Embryonic facial prominence (tissue), 1 donor: ENCODE data around the gene NXPE2.
"Not testable (repeated sequence)": the region's sequence is repeated elsewhere in the genome, so short reads cannot be mapped to it uniquely, and the experiment has no call there.

Experiments
- DNase-seq: peaks from one replicate; pipeline ENCODE4 v3.0.0-alpha.2; 2016; ENCODE audit errors: extremely low spot score

The NXPE2 gene

DNA sequence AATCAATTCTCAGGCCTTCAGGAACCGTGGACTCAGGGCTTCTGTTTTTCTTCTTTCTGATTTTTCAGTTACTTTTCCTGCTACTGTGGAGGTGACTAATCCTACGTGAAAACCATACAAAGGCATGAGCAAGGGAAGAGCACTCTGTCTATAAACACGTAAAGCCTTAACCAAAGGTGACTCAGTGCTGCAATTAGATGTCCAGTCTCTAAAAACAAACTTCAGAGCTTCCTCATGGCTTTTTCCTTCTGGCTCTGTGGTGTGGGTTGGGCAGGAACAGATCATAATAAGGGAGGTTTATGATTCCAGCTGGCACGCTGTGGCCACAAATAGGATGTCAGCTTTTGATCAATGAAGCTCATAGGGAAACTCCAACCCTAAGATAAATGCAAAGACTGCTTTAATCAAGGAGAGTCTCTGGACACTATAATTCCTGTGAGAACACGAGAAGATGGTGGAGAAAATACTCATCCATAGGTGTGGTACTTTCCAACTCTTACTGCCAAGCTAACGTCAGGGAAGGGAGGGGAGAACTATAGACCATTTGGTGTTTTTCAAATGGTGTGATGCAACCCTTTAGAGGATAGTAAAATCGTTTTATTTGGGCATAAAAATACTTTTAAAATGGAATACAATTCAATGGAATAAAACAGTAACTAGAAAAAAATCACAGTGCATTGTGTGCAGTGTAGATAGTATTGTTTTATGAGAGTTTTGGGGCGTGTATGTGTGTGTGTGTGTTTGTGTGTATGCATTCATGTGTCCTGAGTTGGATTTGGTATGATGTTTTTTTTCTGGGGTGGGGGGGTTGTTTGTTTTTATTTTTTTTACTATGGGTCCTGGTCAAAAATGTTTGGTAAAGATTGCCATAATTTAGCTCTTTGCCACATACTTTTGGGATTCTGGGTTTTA lies at the start of gene NXPE2:
Gene NXPE2 (plus strand): TSS at position 403 of the 912 bp plus-strand sequence. CDS start 49 bp downstream, at position 452.
- DNase-seq, result no peak

DNA sequence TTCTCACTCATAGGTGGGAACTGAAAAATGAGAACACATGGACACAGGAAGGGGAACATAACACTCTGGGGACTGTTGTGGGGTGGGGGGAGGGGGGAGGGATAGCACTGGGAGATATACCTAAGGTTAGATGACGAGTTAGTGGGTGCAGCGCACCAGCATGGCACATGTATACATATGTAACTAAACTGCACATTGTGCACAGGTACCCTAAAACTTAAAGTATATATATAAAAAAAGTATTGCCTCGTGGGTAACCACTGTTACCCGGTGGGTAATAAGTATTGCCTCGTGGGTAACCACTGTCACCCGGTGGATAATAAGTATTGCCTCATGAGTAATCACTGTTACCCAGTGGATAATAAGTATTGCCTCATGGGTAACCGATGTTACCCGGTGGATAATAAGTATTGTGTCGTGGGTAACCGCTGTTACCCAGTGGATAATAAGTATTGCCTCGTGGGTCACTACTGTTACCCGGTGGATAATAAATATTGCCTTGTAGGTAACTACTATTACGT lies 46.8 kb upstream of the NXPE2 start:
- DNase-seq, result not testable (repeated sequence)

DNA sequence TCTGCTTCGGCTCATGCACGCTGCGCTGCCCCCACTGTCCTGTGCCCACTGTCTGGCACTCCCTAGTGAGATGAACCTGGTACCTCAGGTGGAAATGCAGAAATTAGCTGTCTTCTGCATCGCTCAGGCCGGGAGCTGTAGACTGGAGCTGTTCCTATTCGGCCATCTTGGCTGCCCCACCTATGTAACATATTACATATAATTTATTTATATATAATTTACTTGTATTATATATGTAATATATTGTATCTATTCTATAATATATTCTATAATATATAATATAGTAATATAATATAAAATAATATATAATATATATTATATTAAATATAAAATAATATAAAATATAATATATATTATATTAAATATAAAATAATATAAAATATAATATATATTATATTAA lies 38.9 kb upstream of the NXPE2 start:
- not testable (repeated sequence) for DNase-seq

DNA sequence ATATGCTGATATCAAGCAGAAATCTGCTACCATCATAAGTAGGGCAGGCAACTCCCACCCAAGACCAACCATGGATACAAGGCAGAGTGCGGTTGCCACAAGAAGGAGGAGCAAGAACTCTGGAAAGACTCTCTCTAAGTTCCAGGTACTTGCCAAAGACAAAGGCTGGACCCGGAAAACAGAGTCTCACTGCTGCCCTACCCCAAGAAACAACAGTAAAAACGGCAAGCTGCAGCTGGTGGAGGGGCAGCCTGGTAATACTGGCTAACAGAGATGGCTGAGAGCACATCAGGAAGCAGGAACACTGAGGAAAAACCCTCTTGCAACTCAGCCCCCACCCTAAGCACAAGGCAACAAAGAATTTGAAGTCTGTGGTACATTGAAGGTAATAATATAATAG lies 27.7 kb upstream of the NXPE2 start:
- no peak for DNase-seq

DNA sequence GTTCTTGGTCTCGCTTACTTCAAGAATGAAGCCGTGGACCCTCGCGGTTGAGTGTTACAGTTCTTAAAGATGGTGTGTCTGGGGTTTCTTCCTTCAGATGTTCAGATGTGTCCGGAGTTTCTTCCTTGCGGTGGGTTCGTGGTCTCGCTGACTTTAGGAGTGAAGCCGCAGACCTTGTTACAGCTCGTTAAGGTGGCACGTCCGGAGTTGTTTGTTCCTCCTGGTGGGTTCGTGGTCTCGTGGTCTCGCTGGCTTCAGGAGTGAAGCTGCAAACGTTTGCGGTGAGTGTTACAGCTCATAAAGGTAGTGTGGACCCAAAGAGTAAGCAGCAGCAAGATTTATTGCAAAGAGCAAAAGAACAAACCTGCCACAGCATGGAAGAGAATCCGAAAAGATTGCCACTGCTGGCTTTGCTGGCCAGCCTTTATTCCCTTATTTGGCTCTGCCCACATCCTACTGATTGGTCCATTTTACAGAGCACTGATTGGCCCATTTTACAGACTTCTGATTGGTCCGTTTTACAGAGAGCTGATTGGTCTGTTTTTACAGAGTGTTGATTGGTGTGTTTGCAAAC lies 27.1 kb upstream of the NXPE2 start:
- DNase-seq, result no peak

DNA sequence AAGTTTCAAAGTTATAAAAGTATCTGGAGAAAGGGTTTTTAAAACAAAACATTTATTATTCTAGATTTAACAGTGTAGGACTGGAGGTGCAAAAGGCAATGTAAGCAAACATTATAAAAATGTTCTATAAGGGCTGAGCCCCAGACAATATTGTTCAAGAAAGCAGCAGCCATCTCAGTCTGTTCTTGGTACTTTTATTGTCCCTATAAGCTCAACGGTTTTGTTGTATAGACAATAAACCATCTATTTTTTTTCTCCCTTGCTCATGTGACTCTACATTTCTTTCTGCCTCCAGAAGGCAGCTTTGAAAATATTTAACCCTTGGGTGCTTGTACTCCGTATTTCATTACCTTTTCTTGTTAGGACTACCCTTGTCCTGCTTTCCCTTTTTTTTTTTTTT lies 25.2 kb upstream of the NXPE2 start:
- DNase-seq, result no peak

DNA sequence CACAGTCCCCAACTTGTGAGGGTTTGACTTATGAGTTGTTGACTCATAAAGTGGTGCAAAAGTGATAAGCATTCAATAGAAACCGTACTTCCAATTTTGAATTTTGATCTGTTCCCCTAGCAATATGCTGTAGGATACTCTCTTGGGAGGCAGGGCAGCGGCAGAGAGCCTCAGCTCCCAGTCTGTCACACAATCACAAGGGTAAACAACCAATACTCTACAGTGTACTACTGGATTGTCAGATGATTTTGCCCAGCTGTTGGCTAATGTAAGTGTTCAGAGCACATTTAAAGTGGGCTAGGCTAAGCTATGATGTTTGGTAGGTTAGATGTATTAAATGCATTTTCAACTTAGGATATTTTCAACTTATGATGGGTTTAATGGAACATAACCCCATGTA lies 13.7 kb upstream of the NXPE2 start:
- DNase-seq, result no peak

DNA sequence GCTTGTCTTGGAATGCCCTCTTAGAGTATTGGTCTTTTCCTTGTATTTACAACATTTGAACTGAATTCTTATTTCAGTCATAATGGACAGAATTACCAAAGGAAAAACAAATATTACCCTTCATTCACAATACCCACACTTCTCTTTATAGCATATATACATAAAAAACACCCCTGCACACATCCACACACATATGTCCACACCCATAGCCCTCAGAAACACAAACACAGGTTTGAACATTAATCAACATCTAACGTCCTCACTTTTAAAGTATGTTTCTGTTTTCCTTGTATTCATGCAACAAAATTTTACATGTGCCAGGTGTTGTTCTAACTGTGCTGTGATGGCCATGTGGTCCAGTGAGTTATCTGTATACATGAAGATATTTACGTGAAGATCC lies 11.6 kb upstream of the NXPE2 start:
- DNase-seq, result no peak

DNA sequence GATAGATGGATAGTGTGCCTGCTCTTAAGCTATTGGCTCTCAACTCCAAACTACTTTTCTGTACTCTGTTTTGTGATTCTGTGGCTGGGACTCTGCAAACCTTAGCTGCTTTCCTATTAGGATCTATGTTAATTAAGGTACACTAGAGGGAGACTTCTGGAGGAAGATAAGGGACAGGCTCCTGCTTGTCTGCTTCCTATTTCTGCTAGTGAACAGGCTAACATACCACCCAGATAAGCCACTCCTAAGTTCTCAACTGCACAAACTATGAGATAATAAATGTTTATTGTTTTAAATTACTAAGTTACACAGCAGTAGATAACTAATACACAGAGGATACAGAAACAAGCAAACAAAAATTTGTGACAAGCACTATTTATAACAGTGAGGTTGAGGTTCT lies 10.2 kb upstream of the NXPE2 start:
- no peak for DNase-seq

DNA sequence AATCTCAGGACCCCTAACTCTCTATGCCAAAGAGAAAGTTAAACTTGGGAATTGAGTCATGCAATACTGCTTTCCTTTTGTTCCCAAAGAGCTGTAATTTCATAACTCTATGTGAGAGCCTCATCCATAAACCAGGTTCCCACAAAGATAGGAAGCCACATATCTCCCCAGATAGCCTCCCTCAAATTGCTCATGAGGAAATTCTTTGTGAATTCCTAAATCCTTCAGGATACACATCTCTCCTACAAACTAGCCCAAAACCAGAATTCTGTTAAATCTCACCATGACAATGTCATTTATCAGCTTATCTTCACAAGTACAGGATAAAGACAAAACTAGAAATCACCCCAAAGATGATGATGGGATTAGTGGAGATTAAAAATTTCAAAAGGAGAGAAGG lies 4.7 kb upstream of the NXPE2 start:
- no peak for DNase-seq

DNA sequence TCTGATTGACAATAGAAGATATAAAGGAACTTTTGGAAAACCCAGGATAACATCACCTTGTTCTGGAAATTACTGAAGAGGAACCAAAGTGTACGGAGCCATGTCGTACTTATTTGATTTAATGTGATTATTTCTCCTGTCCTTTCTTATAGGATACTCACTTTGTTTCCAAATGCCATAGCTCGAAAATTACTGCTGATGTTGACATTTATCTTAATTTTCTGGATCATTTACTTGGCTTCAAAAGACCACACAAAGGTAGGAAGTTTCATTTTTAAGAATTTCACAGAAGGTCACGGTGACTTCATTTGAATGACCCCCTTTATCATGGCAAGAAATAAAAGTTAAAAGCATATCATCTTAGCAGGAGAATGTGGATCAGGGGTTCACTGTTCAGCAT lies 1.2 kb downstream of the NXPE2 start:
- DNase-seq, result no peak

DNA sequence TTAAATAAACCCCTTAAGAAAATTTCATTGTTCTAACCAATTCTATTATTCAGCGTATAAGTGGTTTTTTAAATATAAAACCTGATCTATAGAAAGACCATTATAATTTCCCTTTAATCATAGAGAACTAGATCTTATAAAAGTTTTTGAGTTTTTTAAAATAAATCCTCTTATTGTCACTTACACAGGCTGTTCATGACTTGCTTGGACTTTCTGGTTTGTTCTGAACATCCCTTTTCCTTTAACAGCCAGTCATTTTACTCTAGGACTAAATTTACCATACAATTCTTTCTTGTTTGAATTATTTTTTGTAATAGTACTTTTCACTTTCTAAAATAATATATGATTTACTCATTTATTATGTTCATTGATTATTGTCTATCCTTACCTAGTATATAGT lies 4.7 kb downstream of the NXPE2 start:
- no peak for DNase-seq

DNA sequence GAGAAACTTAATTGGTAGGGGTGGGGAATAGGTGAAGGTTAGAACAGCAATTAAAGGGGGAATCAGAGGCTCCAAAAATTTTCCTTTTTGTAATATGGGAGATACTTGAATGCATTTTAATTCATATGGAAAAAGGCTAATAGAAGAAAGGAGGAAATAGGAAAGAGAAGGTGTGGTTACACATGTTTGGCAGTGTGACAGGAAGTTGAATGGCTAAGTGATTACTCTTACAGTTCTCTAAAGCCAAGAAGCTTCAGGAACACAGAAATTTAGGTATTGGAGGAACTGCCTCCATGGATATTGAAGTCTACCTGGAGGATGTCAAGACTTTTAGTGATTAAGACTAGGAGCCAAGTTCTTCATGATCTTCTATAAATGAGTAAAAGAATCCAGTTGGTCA lies 6.3 kb downstream of the NXPE2 start:
- no peak for DNase-seq

DNA sequence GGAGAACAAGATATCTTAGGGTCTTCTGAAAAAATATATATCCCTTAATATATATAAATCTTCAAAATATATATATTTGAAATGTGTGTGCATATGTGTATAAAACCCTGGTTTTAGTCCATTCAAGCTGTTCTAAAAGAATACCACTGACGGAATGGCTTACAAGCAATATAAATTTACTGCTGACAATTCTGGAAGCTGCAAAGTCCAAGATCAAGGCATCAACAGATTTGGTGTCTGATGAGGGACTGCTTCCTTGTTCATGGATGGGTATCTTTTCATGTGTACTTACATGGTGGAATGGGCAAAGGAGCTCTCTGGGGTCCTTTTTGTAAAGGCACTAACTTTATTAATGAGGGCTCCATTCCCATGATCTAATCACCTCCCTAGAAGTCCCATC lies 6.8 kb downstream of the NXPE2 start:
- DNase-seq, result no peak

DNA sequence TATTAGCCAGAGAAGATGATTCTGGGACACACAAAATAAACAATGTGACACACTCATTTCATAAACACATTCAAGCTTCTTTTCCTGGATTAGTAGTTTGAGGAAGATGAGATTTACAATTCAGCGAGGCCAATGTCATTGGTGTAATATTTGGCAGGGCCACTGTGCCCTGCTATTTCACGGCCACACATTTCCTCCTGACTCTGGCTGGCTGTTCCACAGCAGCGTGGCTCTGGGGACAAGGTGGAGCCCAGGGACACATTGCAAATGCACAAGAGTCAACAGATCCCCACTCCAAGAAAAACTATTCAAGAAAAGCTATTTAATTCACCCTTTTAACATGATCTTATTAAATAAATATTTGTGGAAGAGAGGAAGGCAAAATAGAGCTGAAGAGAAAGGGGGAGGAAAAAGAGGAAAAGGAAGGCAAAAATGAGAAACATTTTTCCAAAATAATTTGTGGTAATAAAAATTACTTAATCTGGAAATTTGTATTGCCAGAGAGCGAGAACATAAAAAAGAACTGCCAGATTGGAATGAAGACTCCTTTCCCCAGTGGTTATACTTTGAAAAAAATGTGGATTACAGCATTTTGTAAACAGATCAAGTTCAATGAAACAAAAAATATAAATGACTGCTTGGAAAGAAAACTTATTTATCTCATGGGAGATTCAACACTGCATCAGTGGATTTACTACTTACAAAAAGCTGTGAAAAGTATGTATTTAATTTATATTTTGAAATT lies 27.1 kb downstream of the NXPE2 start:
- no peak for DNase-seq

DNA sequence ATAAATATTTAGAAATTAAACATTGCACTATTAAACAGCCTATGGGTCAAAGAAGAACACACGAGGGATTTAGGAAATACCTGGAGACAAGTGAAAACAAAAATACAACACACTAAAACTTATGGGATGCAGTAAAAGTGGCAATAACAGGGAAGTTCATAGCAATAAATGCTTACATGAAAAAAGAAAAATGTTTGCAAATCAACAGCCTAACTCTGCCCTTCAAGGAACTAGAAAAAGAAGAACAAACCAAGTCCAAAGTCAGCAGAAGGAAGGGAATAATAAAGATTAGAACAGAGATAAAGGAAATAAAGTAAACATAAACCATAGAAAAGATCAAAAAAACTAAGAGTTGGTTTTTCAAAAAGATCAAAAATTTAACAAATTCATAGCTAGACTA lies 31.6 kb downstream of the NXPE2 start:
- no peak for DNase-seq

DNA sequence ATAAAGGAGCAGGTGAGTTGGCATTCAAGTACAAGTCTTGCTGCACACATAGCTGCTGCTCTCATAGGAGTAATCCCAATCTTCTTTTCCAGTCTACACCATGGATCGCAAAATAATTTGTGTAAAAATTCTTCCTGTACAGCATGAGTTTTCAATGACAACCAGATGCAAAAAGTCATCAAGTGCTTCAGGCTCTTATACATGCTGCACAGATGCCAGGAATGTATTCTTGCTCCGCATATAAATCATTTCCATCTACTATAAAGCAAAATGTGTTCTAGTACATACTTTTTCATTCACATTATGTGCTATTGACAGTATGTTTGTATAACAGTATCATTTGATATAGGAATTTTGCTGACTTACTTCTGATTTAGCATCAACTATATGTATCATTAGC lies 35.4 kb downstream of the NXPE2 start:
- no peak for DNase-seq

DNA sequence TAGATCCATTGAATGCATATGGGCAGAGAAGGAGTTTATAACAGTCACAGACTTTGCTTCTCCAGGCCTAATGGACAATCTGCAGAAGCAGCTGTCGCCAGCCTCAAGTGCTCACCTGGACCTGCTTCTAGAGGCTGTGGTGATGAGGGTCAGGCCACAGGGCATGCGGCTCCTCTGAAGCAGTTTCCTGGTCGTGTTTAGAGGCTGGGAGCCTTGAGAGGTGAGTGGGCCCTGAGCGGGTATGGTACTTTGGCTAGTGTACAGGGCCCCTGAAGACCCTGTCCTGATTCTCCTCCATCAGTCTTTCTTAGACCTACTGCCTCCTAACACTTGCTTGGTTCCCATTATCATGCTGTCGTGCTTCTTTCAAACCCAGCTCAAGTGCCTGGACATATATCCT lies 41.2 kb downstream of the NXPE2 start:
- DNase-seq, result no peak

DNA sequence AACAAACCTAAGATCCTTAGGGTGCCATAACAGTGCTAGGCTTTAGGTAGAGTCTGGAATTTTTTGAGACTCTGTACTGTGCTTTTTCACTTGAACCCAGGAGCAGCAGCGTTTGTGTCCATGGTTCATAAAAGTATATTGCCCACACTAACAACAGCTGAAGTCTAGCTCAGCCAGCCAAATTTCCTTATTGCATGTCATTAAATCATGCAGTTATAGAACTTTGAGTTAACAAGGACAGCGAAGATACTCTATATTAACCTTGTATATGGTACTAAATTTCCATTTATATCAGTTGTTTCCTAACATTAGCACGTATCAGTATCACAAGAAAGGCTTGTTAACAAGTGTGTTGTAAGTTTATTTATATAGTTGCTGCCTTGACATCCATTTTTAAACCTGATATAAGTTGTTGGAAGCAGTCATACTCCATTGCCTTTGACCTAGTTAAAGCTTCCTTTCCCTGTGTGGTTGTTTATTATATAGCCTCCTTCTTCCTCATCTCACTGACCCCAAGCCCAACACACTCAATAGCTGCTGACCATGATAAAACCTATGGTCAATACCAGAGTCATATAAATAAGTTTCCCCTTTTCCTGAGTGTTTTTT lies 46.7 kb downstream of the NXPE2 start:
- no peak for DNase-seq

DNA sequence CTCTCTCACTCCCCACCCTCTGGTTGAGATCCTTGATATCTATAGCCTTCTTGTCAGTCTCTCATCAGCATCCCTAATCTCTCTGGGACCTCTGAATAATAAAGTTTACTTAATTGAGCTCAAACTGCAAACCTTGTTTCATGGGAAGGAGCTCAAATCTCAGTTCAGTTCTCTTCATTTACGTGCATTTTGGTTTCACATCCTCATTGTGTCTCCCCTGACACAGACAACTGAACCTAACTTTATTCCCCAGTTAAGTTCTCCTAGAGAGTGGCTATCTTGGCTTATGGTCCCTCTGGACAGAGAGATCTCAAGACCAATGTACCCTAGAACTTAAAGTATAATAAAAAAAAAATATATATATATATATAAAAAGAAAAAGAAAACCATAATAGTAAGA lies 47.3 kb downstream of the NXPE2 start:
- DNase-seq, result no peak

DNA sequence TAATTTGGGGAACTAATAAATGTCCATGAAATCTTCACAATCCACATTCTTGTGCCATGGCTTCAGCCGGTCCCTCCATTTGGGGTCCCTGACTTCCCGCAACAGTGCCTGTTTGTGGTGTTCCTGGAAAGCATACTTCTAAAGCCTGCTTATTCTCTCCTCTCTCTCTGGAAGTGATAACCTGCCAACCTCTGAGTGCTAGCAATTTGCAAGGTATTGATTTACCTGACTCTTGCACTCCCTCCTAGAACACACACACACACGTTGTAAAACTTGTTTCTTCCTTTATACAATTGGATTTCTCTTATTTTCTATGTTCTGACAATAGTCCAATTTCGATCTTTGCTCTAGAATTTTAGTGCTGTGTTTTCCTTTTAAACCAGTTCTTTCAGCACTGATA lies 58.5 kb downstream of the NXPE2 start:
- no peak for DNase-seq

DNA sequence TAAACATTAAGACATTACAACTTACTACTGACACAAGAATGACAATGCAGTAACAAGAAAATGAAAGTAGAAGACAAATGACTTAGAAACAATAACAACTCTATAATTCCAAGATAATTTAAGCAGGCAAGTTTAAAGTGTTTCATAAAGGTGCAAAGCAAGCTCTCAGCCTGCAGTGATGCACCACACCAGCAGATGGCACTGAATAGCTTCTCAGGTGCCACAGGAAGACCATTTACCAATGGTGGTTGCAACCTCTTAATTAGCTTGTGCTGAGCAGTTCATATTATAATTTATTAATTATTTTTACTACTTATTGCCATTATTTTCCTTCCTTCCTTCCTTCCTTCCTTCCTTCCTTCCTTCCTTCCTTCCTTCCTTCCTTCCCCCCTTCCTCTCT lies 60.6 kb downstream of the NXPE2 start:
- no peak for DNase-seq
